CD14-positive monocyte (primary cell): ENCODE data around the gene MT3. TPM values are rescaled to one million over a fixed set of nuclear protein-coding genes. Genes with fewer than 3 reads are reported as not detected.

Source experiments
- DNase-seq, 3 donors: peaks; one replicate each; pipeline ENCODE4 v3.0.0-alpha.2; 2011 to 2022
- H2AFZ ChIP-seq: 2 replicates; pipeline ENCODE4 v1.6.0; 2012; ENCODE audit warnings: mild to moderate bottlenecking, low read depth, low read length, inconsistent platforms; ENCODE audit not compliant: insufficient read depth, poor library complexity, severe bottlenecking
- H3K27ac ChIP-seq, 2 donors: 1 replicate in 1 of 2; 2 replicates in 1 of 2; pipeline ENCODE4 v1.5.1; 2012 to 2013; ENCODE audit warnings: low read length in 2 of 2, control low read depth in 1 of 2, inconsistent platforms in 1 of 2, low read depth in 1 of 2, mild to moderate bottlenecking in 1 of 2
- H3K27me3 ChIP-seq, 2 donors: one replicate each; pipeline versions ENCODE4 v1.6.0 to v1.6.1; 2011 to 2013; ENCODE audit warnings: low read length in 2 of 2; ENCODE audit not compliant: control insufficient read depth in 2 of 2, insufficient read depth in 2 of 2
- H3K36me3 ChIP-seq, 2 donors: replicated peaks in 1 of 2; 1 replicate in 1 of 2; 2 replicates in 1 of 2; pipeline versions ENCODE4 v1.5.1 to v1.6.1; 2012 to 2013; ENCODE audit warnings: low read length in 2 of 2, control low read depth in 1 of 2, inconsistent platforms in 1 of 2, mild to moderate bottlenecking in 1 of 2; ENCODE audit not compliant: insufficient read depth in 2 of 2, control insufficient read depth in 1 of 2
- H3K4me1 ChIP-seq, 2 donors: 1 replicate in 1 of 2; 2 replicates in 1 of 2; pipeline versions ENCODE4 v1.5.1 to v1.6.1; 2012 to 2013; ENCODE audit warnings: low read length in 2 of 2, control low read depth in 1 of 2, inconsistent platforms in 1 of 2, mild to moderate bottlenecking in 1 of 2, moderate library complexity in 1 of 2; ENCODE audit not compliant: insufficient read depth in 2 of 2, control insufficient read depth in 1 of 2
- H3K4me2 ChIP-seq: replicated peaks from 2 replicates; pipeline ENCODE3; 2012; ENCODE audit warnings: low read length, moderate library complexity, mild to moderate bottlenecking; ENCODE audit not compliant: poor library complexity, severe bottlenecking; ENCODE audit errors: extremely low read depth
- H3K4me3 ChIP-seq, 3 experiments: fragments of 200-600 bp in 1 of 3; sonication (generic) in 1 of 3; replicated peaks in 1 of 3; 1 replicate in 2 of 3; 2 replicates in 1 of 3; pipeline ENCODE4 v1.5.1; 2011 to 2013; ENCODE audit warnings: low read length in 3 of 3, mild to moderate bottlenecking in 3 of 3, control low read depth in 2 of 3, low read depth in 2 of 3, inconsistent platforms in 1 of 3, moderate library complexity in 1 of 3
- H3K79me2 ChIP-seq: 2 replicates; pipeline ENCODE4 v1.6.0; 2012; ENCODE audit warnings: mild to moderate bottlenecking, control low read depth, inconsistent platforms, low read length, moderate library complexity; ENCODE audit not compliant: insufficient read depth
- H3K9ac ChIP-seq: 2 replicates; pipeline ENCODE4 v1.6.0; 2017; ENCODE audit warnings: low read length, mild to moderate bottlenecking; ENCODE audit not compliant: insufficient read depth, poor library complexity, severe bottlenecking
- H3K9me3 ChIP-seq, 2 donors: replicated peaks in 1 of 2; 1 replicate in 1 of 2; 2 replicates in 1 of 2; pipeline versions ENCODE4 v1.5.1 to v1.6.1; 2012 to 2013; ENCODE audit warnings: low read length in 2 of 2, control low read depth in 1 of 2; ENCODE audit not compliant: control insufficient read depth in 1 of 2, insufficient read depth in 1 of 2
- H4K20me1 ChIP-seq: 2 replicates; pipeline ENCODE4 v1.6.0; 2012; ENCODE audit warnings: mild to moderate bottlenecking, low read length, control low read depth, moderate library complexity; ENCODE audit not compliant: insufficient read depth
- H3K27ac Mint-ChIP-seq, 7 donors: one replicate each; pipeline ENCODE4 v1.8.0; 2020; ENCODE audit warnings: mild to moderate bottlenecking in 7 of 7, mixed read lengths in 7 of 7, moderate library complexity in 6 of 7, inconsistent platforms in 2 of 7
- H3K27me3 Mint-ChIP-seq, 3 donors: one replicate each; pipeline ENCODE4 v1.8.0; 2021 to 2022; ENCODE audit warnings: low read depth in 3 of 3, mild to moderate bottlenecking in 3 of 3, mixed read lengths in 3 of 3, moderate library complexity in 3 of 3, inconsistent platforms in 1 of 3
- H3K36me3 Mint-ChIP-seq, 2 donors: one replicate each; pipeline ENCODE4 v1.8.0; 2020; ENCODE audit warnings: mixed read lengths in 2 of 2, inconsistent platforms in 1 of 2, mild to moderate bottlenecking in 1 of 2
- H3K4me1 Mint-ChIP-seq: one replicate; pipeline ENCODE4 v1.8.0; 2020; ENCODE audit warnings: mild to moderate bottlenecking, mixed read lengths
- H3K4me3 Mint-ChIP-seq, 2 donors: one replicate each; pipeline ENCODE4 v1.8.0; 2020; ENCODE audit warnings: mild to moderate bottlenecking in 2 of 2, mixed read lengths in 2 of 2, moderate library complexity in 1 of 2
- H3K9me3 Mint-ChIP-seq, 7 donors: one replicate each; pipeline ENCODE4 v1.8.0; 2020 to 2022; ENCODE audit warnings: mixed read lengths in 7 of 7, mild to moderate bottlenecking in 6 of 7, moderate library complexity in 6 of 7, inconsistent platforms in 2 of 7
- WGBS: methylation state at CpG from one replicate; pipeline ENCODE4 v1.1.5; 2013; ENCODE audit warnings: missing lambda C conversion rate; ENCODE audit not compliant: insufficient coverage; 5-methylcytosine and 5-hydroxymethylcytosine counted together
- intact Hi-C, 2 donors: fragments of 100-400 bp; cut with micrococcal nuclease; formaldehyde crosslinking; loops; one replicate each; pipeline versions ENCODE4 v1.15.0 to v1.15.1; 2023
- polyA plus RNA-seq, 3 donors: library from polyadenylated mRNA; depleted of rRNA in 1 of 3; unstranded in 2 of 3; stranded (reverse) in 1 of 3; fragments of 300-500 nt in 2 of 3; fragments of >200 nt in 1 of 3; fragmentation: Illumina TruSeq in 2 of 3; gene quantifications; 1 replicate in 2 of 3; 2 replicates in 1 of 3; pipeline ENCODE4 v1.2.3, GENCODE V29; 2012 to 2021
- TF ChIP-seq, protein P1 (sequence below): fragments of 200-600 bp; IDR thresholded peaks from one replicate; pipeline ENCODE4 v1.8.0; 2022; ENCODE audit warnings: antibody characterized with exemption, mild to moderate bottlenecking

Gene MT3
- polyA plus RNA-seq, 3 donors, result not detected

- H3K27me3 ChIP-seq, result no peaks in the 10 kb centered on the region
- no peak overlapping the region for H3K27ac ChIP-seq
- no peak overlapping the region for H3K27ac Mint-ChIP-seq
- H3K27me3 Mint-ChIP-seq, result peaks cover 0 to 9% (median 5%) of the 10 kb centered on the region in 3 donors
- no peak overlapping the region for H3K4me2 ChIP-seq
- no peaks in the 10 kb centered on the region for H4K20me1 ChIP-seq
- peaks cover 1% of the 10 kb centered on the region for H3K4me1 Mint-ChIP-seq
- 88% methylated on average over 6 of the region's 10 CpGs for WGBS
- no peak for DNase-seq
- intact Hi-C loops, result no loop called here
- H3K9me3 Mint-ChIP-seq, result peaks cover 0 to 2% (median 0%) of the 10 kb centered on the region in 7 donors
- H3K79me2 ChIP-seq, result no peaks in the 10 kb centered on the region
- no peak overlapping the region for H3K4me3 ChIP-seq
- TF ChIP-seq, protein P1, sequence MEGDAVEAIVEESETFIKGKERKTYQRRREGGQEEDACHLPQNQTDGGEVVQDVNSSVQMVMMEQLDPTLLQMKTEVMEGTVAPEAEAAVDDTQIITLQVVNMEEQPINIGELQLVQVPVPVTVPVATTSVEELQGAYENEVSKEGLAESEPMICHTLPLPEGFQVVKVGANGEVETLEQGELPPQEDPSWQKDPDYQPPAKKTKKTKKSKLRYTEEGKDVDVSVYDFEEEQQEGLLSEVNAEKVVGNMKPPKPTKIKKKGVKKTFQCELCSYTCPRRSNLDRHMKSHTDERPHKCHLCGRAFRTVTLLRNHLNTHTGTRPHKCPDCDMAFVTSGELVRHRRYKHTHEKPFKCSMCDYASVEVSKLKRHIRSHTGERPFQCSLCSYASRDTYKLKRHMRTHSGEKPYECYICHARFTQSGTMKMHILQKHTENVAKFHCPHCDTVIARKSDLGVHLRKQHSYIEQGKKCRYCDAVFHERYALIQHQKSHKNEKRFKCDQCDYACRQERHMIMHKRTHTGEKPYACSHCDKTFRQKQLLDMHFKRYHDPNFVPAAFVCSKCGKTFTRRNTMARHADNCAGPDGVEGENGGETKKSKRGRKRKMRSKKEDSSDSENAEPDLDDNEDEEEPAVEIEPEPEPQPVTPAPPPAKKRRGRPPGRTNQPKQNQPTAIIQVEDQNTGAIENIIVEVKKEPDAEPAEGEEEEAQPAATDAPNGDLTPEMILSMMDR, result no peak
- H3K36me3 ChIP-seq, result no peaks in the 10 kb centered on the region
- no peak overlapping the region for H2AFZ ChIP-seq
- no peaks in the 10 kb centered on the region for H3K9me3 ChIP-seq
- no peaks in the 10 kb centered on the region for H3K4me1 ChIP-seq
- no peak overlapping the region for H3K4me3 Mint-ChIP-seq
- no peaks in the 10 kb centered on the region for H3K36me3 Mint-ChIP-seq
- no peak overlapping the region for H3K9ac ChIP-seq
Measured at GRCh38 chr16:56554441-56554840, 34.9 kb upstream of the MT3 start.

- Histone ChIP-seq H3K27ac (no peak overlapping the region), H3K27me3 (no peaks in the 10 kb centered on the region), H3K36me3 (no peaks in the 10 kb centered on the region), H2AFZ (no peak overlapping the region), H3K79me2 (no peaks in the 10 kb centered on the region), H3K4me2 (no peak overlapping the region), H3K4me3 (no peak overlapping the region), H3K9ac (no peak overlapping the region), H3K9me3 (no peaks in the 10 kb centered on the region), H3K4me1 (no peaks in the 10 kb centered on the region), H4K20me1 (no peaks in the 10 kb centered on the region)
- no peaks in the 10 kb centered on the region for H3K36me3 Mint-ChIP-seq
- H3K27me3 Mint-ChIP-seq, result peaks cover 4 to 15% (median 7%) of the 10 kb centered on the region in 3 donors
- no peak overlapping the region for H3K27ac Mint-ChIP-seq
- H3K4me3 Mint-ChIP-seq, result no peak overlapping the region
- H3K4me1 Mint-ChIP-seq, result no peaks in the 10 kb centered on the region
- H3K9me3 Mint-ChIP-seq, result peaks cover 0 to 2% (median 0%) of the 10 kb centered on the region in 7 donors
- WGBS, result 78% methylated on average over 6 of the region's 8 CpGs
- DNase-seq, result no peak
- intact Hi-C loops, result no loop called here
- TF ChIP-seq, protein P1, result no peak
Measured at GRCh38 chr16:56558024-56558747, 31.1 kb upstream of the MT3 start.
